ENCODE measurements around the gene MBD3L2B.

MBD3L2B gene

DNA sequence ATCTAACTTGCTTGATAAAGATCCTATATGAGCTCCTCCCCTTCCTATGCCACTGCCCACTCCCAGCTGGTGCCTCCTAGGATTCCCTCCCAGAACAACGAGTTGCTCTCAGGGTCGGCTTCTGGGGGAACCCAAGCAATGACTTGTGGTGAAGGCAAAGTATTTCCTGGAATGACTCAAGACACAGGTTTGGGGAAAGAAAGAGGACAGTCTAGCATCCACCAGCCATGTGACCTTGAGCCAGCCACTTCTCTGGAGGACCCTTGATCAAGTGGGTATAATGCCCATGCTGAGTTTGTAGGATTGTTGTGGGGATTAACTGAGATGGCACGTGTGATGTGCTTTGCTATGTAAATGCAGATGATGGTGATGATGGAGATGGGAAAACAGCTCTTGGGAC is 33.0 kb downstream of the MBD3L2B start:
- no peak for DNase-seq (ENCODE audit: low read depth)

DNA sequence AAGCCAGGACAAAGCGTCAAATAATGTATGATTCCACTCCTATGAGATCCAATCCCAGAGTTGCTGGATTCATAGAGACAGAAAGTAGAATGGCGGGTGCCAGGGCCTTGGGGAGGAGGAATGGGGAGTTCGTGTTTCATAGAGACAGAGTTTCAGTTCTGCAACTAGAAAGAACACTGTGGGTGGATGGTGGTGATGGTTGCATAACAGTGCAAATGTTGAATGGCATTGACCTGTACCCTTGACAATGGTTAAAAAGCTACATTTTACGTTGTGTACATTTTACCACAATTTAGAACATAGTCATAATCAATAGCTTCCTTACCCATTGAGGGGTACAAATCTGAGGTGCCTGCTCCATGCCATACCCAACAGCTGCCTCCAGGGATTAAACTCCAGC is 33.4 kb downstream of the MBD3L2B start:
- no peak overlapping the region for H3K4me3 ChIP-seq (ENCODE audit: control insufficient read depth, low read depth, low read length)
- no peak for TF ChIP-seq CTCF (conservative IDR thresholded peaks at IDR 0.05; ENCODE audit: control insufficient read depth, insufficient read depth, low read depth, low read length)
- no peak for DNase-seq (ENCODE audit: low read depth)

More for the DNA sequence above, 33.0 kb downstream of the MBD3L2B start:
- no peak for TF ChIP-seq CTCF (conservative IDR thresholded peaks at IDR 0.05; ENCODE audit: control insufficient read depth, insufficient read depth, low read depth, low read length)
- no peak overlapping the region for H3K4me3 ChIP-seq (ENCODE audit: control insufficient read depth, low read depth, low read length)

DNA sequence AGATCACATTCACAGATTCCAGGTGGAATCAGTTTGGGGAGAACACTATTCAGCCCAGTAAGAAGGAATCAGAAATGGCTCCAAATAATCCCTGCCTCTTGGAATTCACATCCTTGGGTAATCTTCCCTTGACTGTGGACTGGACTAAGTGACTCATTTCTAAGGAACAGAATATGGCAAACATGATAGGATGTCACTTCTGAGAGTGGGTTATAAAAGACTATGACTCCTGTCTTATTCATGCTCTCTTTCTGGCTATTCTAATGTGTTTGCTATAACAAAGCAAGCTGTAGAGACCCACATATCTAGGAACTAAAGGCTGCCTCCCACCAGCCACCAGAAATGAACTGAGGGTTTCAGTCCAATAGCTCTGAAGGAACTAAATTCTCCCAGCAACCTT is 37.8 kb downstream of the MBD3L2B start:
- no peak for DNase-seq (ENCODE audit: low read depth)
- no peak for TF ChIP-seq CTCF (conservative IDR thresholded peaks at IDR 0.05; ENCODE audit: control insufficient read depth, insufficient read depth, low read depth, low read length)

DNA sequence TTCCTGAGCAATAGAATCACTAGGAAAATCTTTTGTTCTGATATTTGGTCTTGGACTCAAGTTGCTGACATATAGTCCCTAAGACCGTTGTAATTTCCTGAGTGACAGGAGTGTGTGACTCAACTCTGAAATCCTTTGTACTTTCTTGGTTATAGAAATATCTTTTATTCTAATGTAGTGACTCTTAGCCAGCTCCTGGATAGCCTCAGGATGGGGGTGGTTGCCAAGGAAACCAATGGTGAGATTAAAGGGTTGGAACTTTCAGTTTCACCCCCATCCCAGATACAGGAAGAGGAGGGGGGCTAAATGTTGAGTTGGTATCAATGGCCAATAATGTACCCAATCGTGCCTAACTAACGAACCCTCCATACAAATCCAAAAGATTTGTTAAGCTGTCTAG is 41.8 kb downstream of the MBD3L2B start:
- no peak for TF ChIP-seq CTCF (conservative IDR thresholded peaks at IDR 0.05; ENCODE audit: control insufficient read depth, insufficient read depth, low read depth, low read length)
- no peak for DNase-seq (ENCODE audit: low read depth)
- no peak overlapping the region for H3K4me3 ChIP-seq (ENCODE audit: control insufficient read depth, low read depth, low read length)

More for the DNA sequence above, 37.8 kb downstream of the MBD3L2B start:
- no peak overlapping the region for H3K4me3 ChIP-seq (ENCODE audit: control insufficient read depth, low read depth, low read length)

DNA sequence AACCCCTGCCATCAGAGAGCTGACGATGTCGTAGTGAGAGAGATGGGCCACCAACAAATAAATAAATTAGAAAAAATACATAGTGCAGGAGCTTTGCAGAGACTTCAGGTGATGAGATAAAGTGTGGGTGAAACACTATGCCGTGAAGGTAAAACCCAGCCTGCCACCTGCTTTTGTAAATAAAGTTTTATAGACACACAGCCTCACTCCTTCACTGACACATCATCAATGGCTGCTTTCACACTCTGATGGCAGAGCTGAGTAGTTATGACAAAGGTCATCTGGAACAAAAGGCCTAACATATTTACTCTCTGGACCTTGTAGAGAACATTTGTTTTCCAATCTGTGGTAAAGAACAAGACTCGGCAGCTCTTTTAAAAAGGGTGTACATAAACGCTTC is 45.0 kb downstream of the MBD3L2B start:
- TF ChIP-seq CTCF (conservative IDR thresholded peaks at IDR 0.05; ENCODE audit: control insufficient read depth, insufficient read depth, low read depth, low read length), result no peak
- no peak for DNase-seq (ENCODE audit: low read depth)
- H3K4me3 ChIP-seq (ENCODE audit: control insufficient read depth, low read depth, low read length), result no peak overlapping the region

DNA sequence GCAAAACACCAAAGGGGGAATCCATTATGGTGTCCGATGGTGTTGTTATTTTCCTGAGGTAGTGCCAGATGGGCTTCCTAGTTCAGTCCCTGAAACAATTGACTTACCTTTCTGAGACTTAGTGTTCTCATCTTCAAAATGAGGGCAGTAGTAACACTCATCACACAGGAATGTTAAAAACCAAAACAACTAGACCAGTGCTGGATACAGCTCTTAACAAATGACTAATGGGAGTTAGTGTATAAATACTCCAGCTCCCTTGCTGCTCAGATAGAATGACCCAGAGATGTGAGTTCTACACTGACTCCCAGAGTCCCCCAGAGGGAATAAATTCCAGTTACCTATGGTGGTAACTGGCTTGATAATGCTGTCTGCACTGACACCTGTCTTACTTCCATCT is 49.9 kb downstream of the MBD3L2B start:
- TF ChIP-seq CTCF (conservative IDR thresholded peaks at IDR 0.05; ENCODE audit: control insufficient read depth, insufficient read depth, low read depth, low read length), result no peak

DNA sequence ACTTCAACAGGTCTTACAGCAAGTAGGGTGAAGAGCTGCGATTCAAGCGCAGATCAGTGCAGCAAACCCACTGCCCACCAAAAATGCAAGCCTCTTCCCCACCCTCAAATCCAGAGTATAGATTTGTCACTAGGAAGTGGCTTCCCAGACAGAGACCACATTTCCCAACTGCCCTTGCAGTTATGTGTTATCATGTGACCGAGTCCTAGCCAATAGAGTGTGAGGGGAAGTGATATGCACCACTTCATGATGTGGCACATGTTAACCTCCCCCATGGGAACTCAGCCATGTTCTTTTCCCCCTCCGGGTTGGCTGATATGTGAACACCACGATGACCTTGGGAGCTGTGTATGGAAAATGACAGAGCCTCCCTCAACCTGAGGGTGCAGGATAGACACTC is 50.8 kb downstream of the MBD3L2B start:
- no peak overlapping the region for H3K4me3 ChIP-seq (ENCODE audit: control insufficient read depth, low read depth, low read length)
- DNase-seq (ENCODE audit: low read depth), result no peak
- no peak for TF ChIP-seq CTCF (conservative IDR thresholded peaks at IDR 0.05; ENCODE audit: control insufficient read depth, insufficient read depth, low read depth, low read length)

More for the DNA sequence above, 49.9 kb downstream of the MBD3L2B start:
- DNase-seq (ENCODE audit: low read depth), result no peak
- H3K4me3 ChIP-seq (ENCODE audit: control insufficient read depth, low read depth, low read length), result no peak overlapping the region

All from fibroblast of mammary gland (primary cell).